HG03139 (cell line): ENCODE measurements around the gene MICAL2.
A peak's percentile ranks its signal among the peaks of the same experiment; 100 is the strongest.

Source experiments
- ATAC-seq: cut with Tn5 transposase; IDR thresholded peaks from one replicate; pipeline ENCODE4 v1.9.1; 2021; ENCODE audit not compliant: unreplicated experiment

Gene MICAL2

GRCh38 chr11:12110201-12110713 is at the start of gene MICAL2:
Gene MICAL2, plus strand, starts transcription at chr11:12110590. Its CDS starts 51,566 bp downstream, at chr11:12162156.
- ATAC-seq: peak; percentile 96

GRCh38 chr11:12061851-12062560 is 48.4 kb upstream of the MICAL2 start:
- no peak for ATAC-seq

- no peak for ATAC-seq
Measured at GRCh38 chr11:12063251-12063650, 47.1 kb upstream of the MICAL2 start.

GRCh38 chr11:12064136-12064953 is 46.0 kb upstream of the MICAL2 start:
- ATAC-seq: no peak

GRCh38 chr11:12064954-12065280 is 45.5 kb upstream of the MICAL2 start:
- ATAC-seq: no peak

- no peak for ATAC-seq
Measured at GRCh38 chr11:12066056-12066798, 44.2 kb upstream of the MICAL2 start.

- ATAC-seq: no peak
Measured at GRCh38 chr11:12066799-12067508, 43.4 kb upstream of the MICAL2 start.

- ATAC-seq: no peak
Measured at GRCh38 chr11:12067796-12068357, 42.5 kb upstream of the MICAL2 start.

- no peak for ATAC-seq
Measured at GRCh38 chr11:12069066-12069676, 41.2 kb upstream of the MICAL2 start.

- no peak for ATAC-seq
Measured at GRCh38 chr11:12070446-12071267, 39.7 kb upstream of the MICAL2 start.

GRCh38 chr11:12071574-12071973 is 38.8 kb upstream of the MICAL2 start:
- no peak for ATAC-seq

- ATAC-seq: no peak
Measured at GRCh38 chr11:12073436-12073835, 37.0 kb upstream of the MICAL2 start.

GRCh38 chr11:12073886-12074285 is 36.5 kb upstream of the MICAL2 start:
- ATAC-seq: no peak

- ATAC-seq: no peak
Measured at GRCh38 chr11:12074529-12075195, 35.7 kb upstream of the MICAL2 start.

GRCh38 chr11:12075291-12075690 is 35.1 kb upstream of the MICAL2 start:
- no peak for ATAC-seq

- no peak for ATAC-seq
Measured at GRCh38 chr11:12075822-12076821, 34.3 kb upstream of the MICAL2 start.

GRCh38 chr11:12076840-12077534 is 33.4 kb upstream of the MICAL2 start:
- ATAC-seq: no peak
